Measurements from ENCODE around the gene NT5M.

NT5M gene

DNA sequence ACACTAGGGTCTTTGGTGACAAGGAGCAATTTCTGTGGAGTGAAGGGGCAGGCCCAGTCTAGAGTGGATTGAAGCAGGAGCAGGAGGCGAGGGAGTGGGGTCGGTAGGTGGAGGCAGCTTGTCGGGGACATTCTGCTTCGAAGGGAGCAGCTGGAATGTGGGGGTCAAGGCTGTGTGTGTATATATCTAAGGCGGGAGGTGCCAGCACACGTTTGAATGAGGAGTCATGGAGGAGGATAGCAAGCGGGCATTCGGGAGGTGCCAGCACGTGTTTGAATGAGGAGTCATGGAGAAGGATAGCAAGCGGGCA is 17.7 kb downstream of the NT5M start:
- Mint-ChIP-seq H3K27me3 (no peaks in the 10 kb centered on the region), H3K9me3 (no peaks in the 10 kb centered on the region), H3K4me3 (no peak overlapping the region), H3K4me1 (no peaks in the 10 kb centered on the region), H3K27ac (no peak overlapping the region)
- no peak for ATAC-seq
- DNase-seq, result no peak

DNA sequence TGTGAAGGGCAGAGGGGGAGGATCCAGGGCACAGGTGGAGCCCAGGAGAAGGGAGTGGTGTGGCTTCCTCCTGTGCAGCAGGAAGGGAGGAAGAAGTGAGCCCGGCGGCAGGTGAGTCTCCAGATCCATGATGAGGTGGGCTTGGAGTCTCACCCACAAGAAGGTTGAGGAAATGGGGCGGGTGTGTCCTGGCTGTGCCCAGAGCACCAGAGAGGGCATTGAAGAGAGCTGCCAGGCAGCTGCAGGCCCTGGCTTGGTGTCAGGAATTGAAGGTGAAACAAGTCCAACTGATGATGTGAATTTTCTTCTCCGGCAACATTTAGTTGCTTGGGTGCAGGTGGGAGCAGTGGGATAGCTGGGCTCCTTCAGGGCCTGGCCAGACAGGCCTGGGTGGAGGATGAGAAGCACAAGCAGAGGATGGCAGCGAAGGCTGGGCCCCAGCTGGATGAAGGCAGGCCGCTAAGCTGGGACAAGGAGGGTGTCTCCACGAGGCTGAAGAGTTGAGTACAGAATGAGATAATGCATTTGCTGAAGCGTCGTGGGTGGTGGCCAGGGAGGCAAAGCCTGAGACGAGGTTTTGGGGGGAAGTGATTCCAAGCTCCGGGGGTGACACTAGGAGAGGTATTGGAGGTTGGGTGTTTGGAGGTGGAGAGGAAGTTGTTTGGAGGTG is 18.3 kb downstream of the NT5M start:
- ATAC-seq (no peak), DNase-seq (no peak)
- Mint-ChIP-seq H3K27me3 (no peaks in the 10 kb centered on the region), H3K27ac (no peak overlapping the region), H3K4me1 (no peaks in the 10 kb centered on the region), H3K9me3 (no peaks in the 10 kb centered on the region), H3K4me3 (no peak overlapping the region)

DNA sequence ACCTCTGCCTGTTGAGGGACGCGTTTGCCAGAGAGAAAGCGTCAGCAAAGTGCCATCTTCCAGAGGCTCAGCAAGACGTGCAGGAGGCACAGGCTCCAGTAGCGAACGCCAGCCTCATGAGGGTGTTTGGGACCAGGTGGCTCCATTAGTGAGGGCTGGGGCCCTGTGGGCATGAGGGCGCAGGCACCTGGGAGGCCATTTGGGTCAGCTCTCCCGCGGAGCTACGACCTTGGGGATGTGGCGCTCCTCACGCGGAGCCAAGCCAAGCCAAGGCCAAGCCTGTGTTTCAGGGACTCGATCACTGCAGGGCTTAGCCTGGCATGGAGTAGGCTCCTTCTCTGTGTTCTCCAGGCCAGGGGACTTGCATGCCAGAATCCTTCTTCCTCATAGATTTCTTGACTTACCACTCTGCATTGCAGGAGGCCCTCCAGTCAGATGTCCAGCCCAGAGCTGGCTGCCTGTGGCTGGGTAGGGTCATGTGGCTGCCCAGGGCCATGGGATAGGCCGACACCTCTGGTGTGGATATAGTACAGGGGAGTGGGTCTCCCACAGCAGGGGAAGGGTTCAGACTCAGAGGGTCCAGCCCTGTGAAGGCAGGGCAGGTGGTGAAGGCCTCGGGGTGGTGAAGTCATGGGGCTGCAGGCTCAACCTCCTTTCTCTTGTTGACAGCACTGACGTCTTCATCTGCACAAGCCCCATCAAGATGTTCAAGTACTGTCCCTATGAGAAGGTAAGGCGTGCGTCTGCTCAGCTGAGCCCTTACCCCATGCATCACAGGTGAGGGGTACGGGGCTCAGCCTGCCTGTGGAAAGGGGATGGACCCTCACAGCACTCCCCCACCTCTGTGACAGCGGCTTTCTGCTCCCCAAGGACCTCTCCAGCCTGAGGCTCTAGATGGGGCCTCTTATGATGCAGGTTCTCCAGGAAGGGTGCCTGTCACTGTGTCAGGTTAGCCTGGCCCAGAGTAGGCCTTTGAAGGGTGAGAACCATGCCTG is 19.6 kb downstream of the NT5M start:
- no peaks in the 10 kb centered on the region for H3K27me3 Mint-ChIP-seq
- no peaks in the 10 kb centered on the region for H3K9me3 Mint-ChIP-seq
- DNase-seq (no peak), ATAC-seq (no peak)
- H3K27ac Mint-ChIP-seq, result peak overlapping the region; percentile 57 to 60
- no peak overlapping the region for H3K4me3 Mint-ChIP-seq
- H3K4me1 Mint-ChIP-seq, result no peaks in the 10 kb centered on the region

DNA sequence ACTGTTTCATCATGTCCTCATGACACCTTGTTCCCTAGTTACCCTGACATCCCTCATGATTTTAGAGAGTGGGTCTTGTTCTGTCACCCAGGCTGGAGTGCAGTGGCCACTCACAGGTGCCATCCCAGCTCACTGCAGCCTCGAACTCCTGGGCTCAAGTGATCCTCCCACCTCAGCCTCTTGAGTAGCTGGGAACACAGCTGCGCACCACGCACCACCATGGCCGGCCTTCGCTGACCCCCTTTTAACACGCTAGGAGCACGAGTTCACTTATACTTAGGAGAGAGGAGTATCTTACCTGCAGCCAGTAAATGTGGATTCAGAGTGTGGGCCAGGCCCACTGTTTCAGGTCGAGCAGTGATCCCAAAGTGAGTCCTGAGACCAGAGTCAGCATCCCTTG is 21.4 kb downstream of the NT5M start:
- H3K27ac Mint-ChIP-seq, result no peak overlapping the region
- no peaks in the 10 kb centered on the region for H3K27me3 Mint-ChIP-seq
- DNase-seq (no peak), ATAC-seq (no peak)
- H3K4me1 Mint-ChIP-seq, result no peaks in the 10 kb centered on the region
- no peak overlapping the region for H3K4me3 Mint-ChIP-seq
- H3K9me3 Mint-ChIP-seq, result no peaks in the 10 kb centered on the region

DNA sequence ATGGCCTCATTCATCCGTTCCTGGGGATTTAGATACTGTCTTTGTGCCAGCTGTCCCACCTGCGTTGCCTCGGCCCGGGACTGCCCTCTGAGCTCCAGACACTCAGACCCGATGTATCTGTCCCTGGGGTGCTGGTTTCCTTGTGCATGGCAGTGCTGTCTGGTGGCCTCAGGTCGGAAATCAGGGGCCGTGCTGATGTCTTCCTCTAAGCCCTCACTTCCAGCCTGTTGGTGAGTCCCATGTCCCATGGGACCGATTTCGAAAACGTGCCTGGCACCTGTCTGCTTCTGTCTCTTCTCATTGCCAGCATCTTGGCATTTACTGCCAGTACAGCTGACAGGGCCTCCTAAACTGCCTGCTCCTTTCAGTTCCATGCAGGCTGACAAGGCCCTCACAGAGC is 22.1 kb downstream of the NT5M start:
- DNase-seq, result no peak
- H3K4me1 Mint-ChIP-seq, result no peaks in the 10 kb centered on the region
- no peak overlapping the region for H3K27ac Mint-ChIP-seq
- H3K9me3 Mint-ChIP-seq, result no peaks in the 10 kb centered on the region
- no peak for ATAC-seq
- H3K27me3 Mint-ChIP-seq, result no peaks in the 10 kb centered on the region
- H3K4me3 Mint-ChIP-seq, result no peak overlapping the region

DNA sequence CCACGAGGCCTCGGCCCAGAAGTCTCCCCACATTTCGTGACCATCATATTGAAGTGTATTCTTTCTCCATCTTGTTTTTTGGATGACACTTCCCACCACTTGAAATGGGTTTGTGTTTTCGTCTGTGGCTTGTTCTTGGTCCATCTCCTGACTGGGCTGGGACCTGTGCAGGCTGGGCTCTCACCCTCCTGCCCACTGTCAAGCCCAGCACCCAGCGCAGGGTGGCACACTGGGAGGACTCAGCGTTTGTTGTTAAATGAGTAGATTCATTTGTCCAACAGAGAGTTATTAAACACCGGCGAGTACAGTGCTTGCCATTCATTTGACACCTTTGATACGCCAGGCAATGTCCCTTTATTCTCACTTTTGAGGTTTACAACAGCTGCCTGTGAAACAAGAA is 22.6 kb downstream of the NT5M start:
- ATAC-seq, result no peak
- H3K4me1 Mint-ChIP-seq, result no peaks in the 10 kb centered on the region
- no peak overlapping the region for H3K27ac Mint-ChIP-seq
- H3K27me3 Mint-ChIP-seq, result no peaks in the 10 kb centered on the region
- no peak for DNase-seq
- H3K9me3 Mint-ChIP-seq, result no peaks in the 10 kb centered on the region
- H3K4me3 Mint-ChIP-seq, result no peak overlapping the region

DNA sequence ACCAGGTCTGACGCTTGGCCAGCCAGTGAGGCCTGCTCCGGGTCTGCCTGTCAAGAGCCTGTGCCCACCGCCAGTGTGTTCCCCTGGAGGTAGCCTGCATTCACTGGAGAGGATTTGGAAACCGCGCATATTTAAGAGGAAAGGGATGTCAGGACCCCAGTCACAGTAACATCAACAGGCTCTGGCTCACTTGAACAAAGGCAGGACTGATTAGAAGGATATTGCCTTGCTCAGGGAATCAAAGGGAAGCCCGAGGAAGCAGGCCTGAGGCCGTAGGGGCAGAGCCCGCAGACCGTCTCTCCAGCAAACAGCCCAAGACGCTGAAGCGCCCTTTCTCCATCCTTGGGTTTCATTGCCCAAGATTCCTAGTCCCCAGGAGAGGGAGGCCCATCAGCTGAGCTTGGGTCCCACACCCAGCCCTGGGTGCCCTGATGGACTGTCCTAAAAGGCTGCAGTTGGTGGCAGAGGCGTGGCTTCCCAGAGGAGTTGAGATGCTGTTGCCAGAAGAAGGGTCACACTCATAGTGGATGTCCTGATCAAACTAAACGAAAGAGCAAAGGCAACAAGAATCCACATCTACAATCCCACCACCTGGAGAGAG is 23.2 kb downstream of the NT5M start:
- DNase-seq (no peak), ATAC-seq (no peak)
- Mint-ChIP-seq H3K4me1 (no peaks in the 10 kb centered on the region), H3K9me3 (no peaks in the 10 kb centered on the region), H3K27ac (no peak overlapping the region), H3K27me3 (no peaks in the 10 kb centered on the region), H3K4me3 (no peak overlapping the region)

DNA sequence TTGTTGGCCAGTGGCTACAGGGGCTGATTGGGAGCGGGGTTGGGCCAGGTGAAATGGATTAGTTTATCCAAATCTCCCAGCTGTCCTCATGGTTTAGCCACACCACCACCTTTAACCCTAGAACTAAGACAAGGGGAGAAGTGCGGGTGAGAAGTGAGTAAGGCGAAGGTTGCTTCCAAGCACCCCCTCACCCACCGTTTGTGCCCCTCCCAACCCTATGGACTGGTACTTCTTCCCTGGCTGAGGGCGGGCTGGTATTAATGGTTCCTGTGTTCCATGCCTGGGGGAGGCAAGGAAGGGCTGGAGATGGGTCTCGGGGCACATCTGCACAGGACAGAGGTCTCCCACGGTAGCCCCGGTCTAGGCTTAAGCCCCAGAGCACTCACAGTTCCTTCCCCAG is 25.1 kb downstream of the NT5M start:
- ATAC-seq (no peak), DNase-seq (no peak)
- H3K27me3 Mint-ChIP-seq, result no peaks in the 10 kb centered on the region
- H3K4me3 Mint-ChIP-seq, result no peak overlapping the region
- H3K27ac Mint-ChIP-seq, result no peak overlapping the region
- no peaks in the 10 kb centered on the region for H3K4me1 Mint-ChIP-seq
- H3K9me3 Mint-ChIP-seq, result no peaks in the 10 kb centered on the region

DNA sequence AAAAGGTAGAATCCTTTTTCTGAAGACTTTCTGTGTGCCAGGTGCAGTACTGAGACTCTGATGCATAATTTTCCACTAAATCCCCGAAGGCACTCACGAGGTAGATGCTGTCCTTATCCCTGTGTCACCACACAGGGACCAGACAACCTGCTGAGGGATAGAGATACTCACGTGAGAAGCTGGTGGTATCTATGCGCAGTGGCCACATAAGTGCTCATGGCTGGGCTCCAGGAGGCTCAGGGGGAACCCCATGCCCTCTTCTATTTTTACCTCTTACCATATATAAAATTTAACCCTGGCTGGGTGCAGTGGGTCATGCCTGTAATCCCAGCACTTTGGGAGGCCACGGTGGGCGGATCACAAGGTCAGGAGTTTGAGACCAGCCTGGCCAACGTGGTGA is 38.3 kb downstream of the NT5M start:
- DNase-seq, result no peak
- Mint-ChIP-seq H3K4me1 (no peaks in the 10 kb centered on the region), H3K9me3 (no peaks in the 10 kb centered on the region), H3K4me3 (no peak overlapping the region), H3K27ac (no peak overlapping the region), H3K27me3 (no peaks in the 10 kb centered on the region)
- no peak for ATAC-seq

DNA sequence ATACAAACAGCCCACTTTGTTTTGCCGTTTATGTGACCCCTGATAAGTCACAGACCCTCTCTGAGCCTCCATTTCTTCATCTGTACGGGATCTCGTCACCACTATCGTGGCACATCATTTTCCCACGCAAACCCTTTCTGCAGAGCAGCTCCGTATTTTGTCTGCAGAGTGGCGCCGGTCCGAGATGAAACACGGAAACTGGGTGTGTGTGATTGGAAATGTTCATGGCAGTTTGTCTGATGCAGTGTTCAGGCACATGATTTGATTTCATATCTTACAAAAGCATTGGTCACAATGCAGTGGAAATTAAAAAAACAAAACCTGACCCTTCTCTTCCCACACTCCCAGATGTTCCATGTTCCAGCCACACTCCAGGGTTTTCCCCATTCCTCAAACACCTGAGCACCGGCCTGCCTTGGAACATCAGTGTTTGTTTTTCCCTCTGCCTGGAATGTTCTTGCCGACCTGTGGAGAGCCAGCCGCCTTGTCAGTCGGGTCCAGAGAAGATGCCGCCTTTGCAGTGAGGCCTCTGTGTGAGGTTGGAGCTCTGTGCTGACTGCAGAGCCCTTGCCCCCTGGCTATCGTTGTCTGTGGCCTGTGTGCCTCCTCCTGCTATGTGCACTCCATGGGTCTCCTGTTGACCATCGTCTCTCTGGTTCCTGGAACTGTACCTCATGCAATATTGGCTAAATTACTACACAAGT is 39.2 kb downstream of the NT5M start:
- H3K4me3 Mint-ChIP-seq, result no peak overlapping the region
- H3K4me1 Mint-ChIP-seq, result no peaks in the 10 kb centered on the region
- DNase-seq (no peak), ATAC-seq (no peak)
- H3K27ac Mint-ChIP-seq, result no peak overlapping the region
- no peaks in the 10 kb centered on the region for H3K27me3 Mint-ChIP-seq
- H3K9me3 Mint-ChIP-seq, result no peaks in the 10 kb centered on the region

DNA sequence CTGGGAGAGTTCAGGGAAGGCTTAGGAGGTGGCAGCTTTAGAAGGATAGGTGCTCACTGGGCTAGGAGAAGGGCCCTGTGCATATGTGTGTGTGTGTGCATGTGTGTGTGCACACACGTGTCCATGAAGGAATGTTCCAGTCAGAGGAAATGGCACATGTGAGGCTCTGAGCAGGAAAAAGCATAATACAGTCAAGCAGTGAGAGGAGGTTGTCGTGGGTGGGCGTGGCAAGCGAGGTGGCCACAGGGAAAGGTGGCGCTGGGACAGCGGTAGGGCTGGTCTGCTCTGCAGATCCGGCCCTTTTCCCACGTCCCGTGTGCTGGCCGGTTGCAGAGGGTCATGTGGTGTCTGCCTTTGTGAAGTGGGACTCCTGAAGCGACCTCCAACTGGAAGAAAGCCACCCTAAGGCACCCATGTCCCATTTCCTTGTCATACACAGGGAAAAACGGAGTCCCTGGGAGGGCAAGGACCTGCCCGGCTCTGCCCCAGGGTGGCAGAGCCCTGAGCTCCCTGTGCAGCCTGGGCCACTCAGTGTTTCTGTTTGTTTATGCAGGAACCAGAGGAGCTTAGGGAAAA is 40.1 kb downstream of the NT5M start:
- Mint-ChIP-seq H3K27ac (peak overlapping the region in 1 of 2 donors; percentile 10), H3K27me3 (no peaks in the 10 kb centered on the region), H3K9me3 (no peaks in the 10 kb centered on the region), H3K4me1 (no peaks in the 10 kb centered on the region), H3K4me3 (no peak overlapping the region)
- DNase-seq, result no peak
- ATAC-seq, result no peak

DNA sequence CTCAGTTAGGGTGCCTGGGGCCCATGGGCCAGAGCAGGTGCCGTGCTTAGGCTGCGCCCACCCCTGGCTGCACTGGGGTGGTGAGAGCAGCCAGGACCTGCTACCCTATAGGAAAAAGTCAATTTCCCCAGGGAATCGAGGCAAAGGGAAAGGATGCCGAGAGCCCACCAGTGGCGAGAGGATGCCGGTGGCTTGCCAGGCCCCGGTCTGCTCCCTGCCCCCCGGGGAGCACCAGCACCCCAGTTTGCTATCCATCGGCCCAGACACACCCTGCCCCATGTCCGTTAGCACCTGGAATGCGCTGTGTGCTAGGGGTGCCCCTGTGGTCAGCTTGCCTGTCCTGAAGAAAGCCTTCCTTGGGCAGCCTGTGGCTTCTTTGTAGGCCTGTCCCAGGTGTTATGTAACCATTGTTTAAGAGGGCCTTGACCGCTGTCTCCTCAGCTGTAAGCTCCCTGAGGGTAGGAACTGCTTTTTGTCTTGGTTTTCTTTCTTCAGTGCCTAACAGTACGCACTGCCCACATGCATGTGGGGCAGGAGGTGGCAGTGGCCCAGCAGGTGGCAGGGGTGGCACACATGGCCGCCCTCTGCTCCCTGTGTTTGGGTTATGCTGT is 40.8 kb downstream of the NT5M start:
- Mint-ChIP-seq H3K9me3 (no peaks in the 10 kb centered on the region), H3K4me3 (no peak overlapping the region), H3K27me3 (no peaks in the 10 kb centered on the region), H3K27ac (no peak overlapping the region), H3K4me1 (no peaks in the 10 kb centered on the region)
- DNase-seq (no peak), ATAC-seq (no peak)

DNA sequence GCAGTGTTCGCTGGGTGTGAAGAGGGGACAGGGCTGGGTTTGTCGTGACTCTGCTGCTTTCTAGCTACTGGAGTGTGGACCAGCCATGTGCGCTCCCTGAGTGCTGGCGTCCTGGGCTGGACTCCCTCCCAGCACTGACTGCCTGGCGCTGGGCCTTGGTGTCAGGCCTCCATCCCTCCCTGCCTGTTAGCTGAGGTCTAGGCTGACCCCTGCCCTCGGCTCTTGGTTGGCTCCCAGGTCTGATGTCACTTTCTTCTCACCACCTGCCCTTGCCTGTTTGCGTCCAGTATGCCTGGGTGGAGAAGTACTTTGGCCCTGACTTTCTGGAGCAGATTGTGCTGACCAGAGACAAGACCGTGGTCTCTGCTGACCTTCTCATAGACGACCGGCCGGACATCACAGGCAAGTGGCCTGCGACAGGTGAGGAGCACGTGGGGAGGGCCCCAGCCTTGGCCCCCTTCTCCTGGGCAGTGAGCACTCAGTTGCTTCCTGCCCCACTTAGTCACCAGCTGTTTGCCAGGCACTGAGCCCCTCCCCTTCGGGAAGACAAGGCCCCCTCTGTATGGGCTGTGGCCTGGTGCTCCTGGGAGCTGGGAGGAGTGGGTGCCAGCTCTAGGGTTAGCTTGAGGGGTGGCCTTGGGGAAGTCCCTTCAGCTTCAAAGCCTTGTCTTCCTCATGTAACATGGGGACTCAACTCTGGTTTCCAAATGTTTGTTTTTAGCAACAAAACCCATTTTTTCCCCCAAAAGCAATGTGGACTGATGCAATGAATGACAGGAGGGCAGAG is 41.5 kb downstream of the NT5M start:
- DNase-seq (no peak), ATAC-seq (no peak)
- H3K27ac Mint-ChIP-seq, result no peak overlapping the region
- no peaks in the 10 kb centered on the region for H3K27me3 Mint-ChIP-seq
- H3K4me3 Mint-ChIP-seq, result no peak overlapping the region
- no peaks in the 10 kb centered on the region for H3K4me1 Mint-ChIP-seq
- H3K9me3 Mint-ChIP-seq, result no peaks in the 10 kb centered on the region

DNA sequence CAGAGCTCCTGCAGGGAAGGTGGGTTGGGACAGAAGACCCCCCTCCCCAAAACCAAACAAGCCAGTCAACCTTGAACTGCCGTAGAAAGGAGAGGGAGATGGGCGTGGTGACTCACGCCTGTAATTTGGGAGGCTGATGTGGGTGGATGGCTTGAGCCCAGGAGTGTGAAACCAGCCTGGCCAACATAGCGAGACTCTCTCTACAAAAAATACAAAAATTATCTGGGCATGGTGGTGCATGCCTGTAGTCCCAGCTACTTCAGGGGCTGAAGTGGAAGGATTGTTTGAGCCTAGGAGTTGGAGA is 42.1 kb downstream of the NT5M start:
- no peak overlapping the region for H3K27ac Mint-ChIP-seq
- no peaks in the 10 kb centered on the region for H3K27me3 Mint-ChIP-seq
- no peak for DNase-seq
- no peak for ATAC-seq
- H3K4me1 Mint-ChIP-seq, result no peaks in the 10 kb centered on the region
- no peaks in the 10 kb centered on the region for H3K9me3 Mint-ChIP-seq
- no peak overlapping the region for H3K4me3 Mint-ChIP-seq

Measured in stimulated activated naive CD8-positive, alpha-beta T cell treated with anti-CD3 and anti-CD28 coated beads, Interleukin-15, amount 100 ng/mL, for 72 hours (primary cell).